C1 segment of cervical spinal cord (tissue), 14 donors: ENCODE data around the gene SLC8B1.

Source experiments
- DNase-seq, 14 donors: peaks; one replicate each; lab custom pipeline; 2025; lab: John Stamatoyannopoulos, UW

Gene SLC8B1

GRCh38 chr12:113322343-113322742, 12.6 kb downstream of the SLC8B1 start:
- DNase-seq = no peak

GRCh38 chr12:113320401-113320800, 14.5 kb downstream of the SLC8B1 start:
- DNase-seq = no peak

GRCh38 chr12:113318900-113319628, 15.8 kb downstream of the SLC8B1 start:
- no peak for DNase-seq

- DNase-seq = no peak
These were observed 16.8 kb downstream of the SLC8B1 start for GRCh38 chr12:113318046-113318656.

GRCh38 chr12:113317122-113317521, 17.8 kb downstream of the SLC8B1 start:
- no peak for DNase-seq

- no peak for DNase-seq
These were observed 18.8 kb downstream of the SLC8B1 start for GRCh38 chr12:113316155-113316554.

- DNase-seq = peak in 1 of 14 donors; percentile 14
These were observed 19.6 kb downstream of the SLC8B1 start for GRCh38 chr12:113315358-113315757.

GRCh38 chr12:113314121-113314529, 20.8 kb downstream of the SLC8B1 start:
- no peak for DNase-seq

- DNase-seq = no peak
These were observed 24.4 kb downstream of the SLC8B1 start for GRCh38 chr12:113310489-113310888.

- no peak for DNase-seq
These were observed 28.5 kb downstream of the SLC8B1 start for GRCh38 chr12:113306382-113306781.

- DNase-seq = no peak
These were observed 29.5 kb downstream of the SLC8B1 start for GRCh38 chr12:113305281-113305856.

- no peak for DNase-seq
These were observed 31.8 kb downstream of the SLC8B1 start for GRCh38 chr12:113302886-113303640.

- DNase-seq = no peak
These were observed 32.4 kb downstream of the SLC8B1 start for GRCh38 chr12:113302466-113302865.

GRCh38 chr12:113301811-113302210, 33.1 kb downstream of the SLC8B1 start:
- no peak for DNase-seq

- peak in 3 of 14 donors; percentile 46 to 65 (median 65) for DNase-seq
These were observed 35.2 kb downstream of the SLC8B1 start for GRCh38 chr12:113299619-113300237.

- peak in 13 of 14 donors; percentile 6 to 83 (median 64) for DNase-seq
These were observed 35.9 kb downstream of the SLC8B1 start for GRCh38 chr12:113298861-113299545.

- no peak for DNase-seq
These were observed 36.5 kb downstream of the SLC8B1 start for GRCh38 chr12:113298472-113298817.

GRCh38 chr12:113297621-113298471, 37.1 kb downstream of the SLC8B1 start:
- no peak for DNase-seq

- no peak for DNase-seq
These were observed 37.7 kb downstream of the SLC8B1 start for GRCh38 chr12:113297214-113297587.

GRCh38 chr12:113296557-113297213, 38.2 kb downstream of the SLC8B1 start:
- no peak for DNase-seq
